HG03521 (cell line): ENCODE results near the gene TNFRSF1A.

Experiments used
- ATAC-seq: cut with Tn5 transposase; IDR thresholded peaks from one replicate; pipeline ENCODE4 v1.9.1; 2021; ENCODE audit warnings: mild to moderate bottlenecking, moderate library complexity; ENCODE audit not compliant: unreplicated experiment

Gene TNFRSF1A

GRCh38 chr12:6374786-6375160, 32.9 kb upstream of the TNFRSF1A start:
- ATAC-seq: no peak

- no peak for ATAC-seq
Measured at GRCh38 chr12:6374028-6374785, 32.3 kb upstream of the TNFRSF1A start.

GRCh38 chr12:6373022-6373787, 31.3 kb upstream of the TNFRSF1A start:
- no peak for ATAC-seq

GRCh38 chr12:6372403-6373003, 30.6 kb upstream of the TNFRSF1A start:
- ATAC-seq: no peak

- ATAC-seq: no peak
Measured at GRCh38 chr12:6370994-6371754, 29.3 kb upstream of the TNFRSF1A start.

- no peak for ATAC-seq
Measured at GRCh38 chr12:6370576-6370935, 28.7 kb upstream of the TNFRSF1A start.

GRCh38 chr12:6369916-6370575, 28.2 kb upstream of the TNFRSF1A start:
- ATAC-seq: no peak

GRCh38 chr12:6368906-6369525, 27.1 kb upstream of the TNFRSF1A start:
- ATAC-seq: no peak

GRCh38 chr12:6367969-6368892, 26.4 kb upstream of the TNFRSF1A start:
- no peak for ATAC-seq

- no peak for ATAC-seq
Measured at GRCh38 chr12:6367065-6367968, 25.4 kb upstream of the TNFRSF1A start.

- no peak for ATAC-seq
Measured at GRCh38 chr12:6364044-6364374, 22.1 kb upstream of the TNFRSF1A start.

- ATAC-seq: no peak
Measured at GRCh38 chr12:6363330-6364043, 21.6 kb upstream of the TNFRSF1A start.

- ATAC-seq: no peak
Measured at GRCh38 chr12:6363010-6363329, 21.1 kb upstream of the TNFRSF1A start.

GRCh38 chr12:6362403-6362802, 20.5 kb upstream of the TNFRSF1A start:
- no peak for ATAC-seq

- ATAC-seq: no peak
Measured at GRCh38 chr12:6361834-6362233, 20.0 kb upstream of the TNFRSF1A start.

GRCh38 chr12:6360578-6361490, 19.0 kb upstream of the TNFRSF1A start:
- no peak for ATAC-seq

- ATAC-seq: no peak
Measured at GRCh38 chr12:6360080-6360571, 18.2 kb upstream of the TNFRSF1A start.
